Measurements from ENCODE around the gene SOBP.

DNA sequence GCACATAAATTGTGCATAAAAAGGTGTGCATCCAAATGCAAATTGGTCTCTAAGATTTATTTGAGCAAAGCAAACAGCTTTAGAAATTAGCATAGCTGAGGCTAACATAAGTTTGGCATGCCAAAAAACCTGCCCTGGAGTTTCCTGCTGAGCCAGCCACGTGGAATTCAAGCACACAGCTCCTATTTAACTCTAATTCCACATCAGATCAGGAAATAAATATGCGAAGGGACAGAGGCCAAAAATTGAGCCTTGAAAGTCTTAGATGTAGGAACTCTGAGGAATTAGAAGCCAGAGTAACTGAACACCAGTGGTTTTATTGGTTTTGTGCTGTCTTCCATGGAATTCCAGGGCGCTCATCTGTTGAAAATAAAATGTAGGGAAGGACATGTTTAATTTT lies 19.6 kb downstream of the SOBP start:
- no peak for TF ChIP-seq POLR2A (IDR thresholded peaks at IDR 0.05)
- TF ChIP-seq, protein P1, sequence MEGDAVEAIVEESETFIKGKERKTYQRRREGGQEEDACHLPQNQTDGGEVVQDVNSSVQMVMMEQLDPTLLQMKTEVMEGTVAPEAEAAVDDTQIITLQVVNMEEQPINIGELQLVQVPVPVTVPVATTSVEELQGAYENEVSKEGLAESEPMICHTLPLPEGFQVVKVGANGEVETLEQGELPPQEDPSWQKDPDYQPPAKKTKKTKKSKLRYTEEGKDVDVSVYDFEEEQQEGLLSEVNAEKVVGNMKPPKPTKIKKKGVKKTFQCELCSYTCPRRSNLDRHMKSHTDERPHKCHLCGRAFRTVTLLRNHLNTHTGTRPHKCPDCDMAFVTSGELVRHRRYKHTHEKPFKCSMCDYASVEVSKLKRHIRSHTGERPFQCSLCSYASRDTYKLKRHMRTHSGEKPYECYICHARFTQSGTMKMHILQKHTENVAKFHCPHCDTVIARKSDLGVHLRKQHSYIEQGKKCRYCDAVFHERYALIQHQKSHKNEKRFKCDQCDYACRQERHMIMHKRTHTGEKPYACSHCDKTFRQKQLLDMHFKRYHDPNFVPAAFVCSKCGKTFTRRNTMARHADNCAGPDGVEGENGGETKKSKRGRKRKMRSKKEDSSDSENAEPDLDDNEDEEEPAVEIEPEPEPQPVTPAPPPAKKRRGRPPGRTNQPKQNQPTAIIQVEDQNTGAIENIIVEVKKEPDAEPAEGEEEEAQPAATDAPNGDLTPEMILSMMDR (IDR thresholded peaks at IDR 0.05): no peak

Data from thyroid gland (tissue), 4 donors.